Liver (tissue), 9 donors: ENCODE measurements around the gene PGBD5. TPM values are rescaled to one million over a fixed set of nuclear protein-coding genes. Genes with fewer than 3 reads are reported as not detected.
A peak's percentile ranks its signal among the peaks of the same experiment; 100 is the strongest.

Experiments used
- DNase-seq: peaks from one replicate; pipeline ENCODE4 v3.0.0-alpha.2; 2017; ENCODE audit warnings: low spot score
- H3K27ac ChIP-seq, 2 donors: one replicate each; pipeline ENCODE4 v1.7.0; 2013; ENCODE audit warnings: inconsistent platforms in 2 of 2, low read length in 2 of 2, control low read depth in 1 of 2, low read depth in 1 of 2, mild to moderate bottlenecking in 1 of 2
- H3K27me3 ChIP-seq, 4 donors: one replicate each; pipeline versions ENCODE4 v1.6.1 to v1.7.0; 2013; ENCODE audit warnings: low read length in 3 of 4, inconsistent platforms in 1 of 4, mild to moderate bottlenecking in 1 of 4, moderate library complexity in 1 of 4; ENCODE audit not compliant: control insufficient read depth in 4 of 4, insufficient read depth in 4 of 4
- H3K36me3 ChIP-seq, 4 donors: one replicate each; pipeline versions ENCODE4 v1.6.1 to v1.7.0; 2013; ENCODE audit warnings: low read length in 3 of 4, mild to moderate bottlenecking in 3 of 4, low read depth in 1 of 4, moderate library complexity in 1 of 4; ENCODE audit not compliant: control insufficient read depth in 4 of 4, insufficient read depth in 3 of 4
- H3K4me1 ChIP-seq, 4 donors: one replicate each; pipeline versions ENCODE4 v1.6.1 to v1.7.0; 2013; ENCODE audit warnings: low read length in 3 of 4, mild to moderate bottlenecking in 3 of 4, moderate library complexity in 1 of 4; ENCODE audit not compliant: control insufficient read depth in 4 of 4, insufficient read depth in 4 of 4
- H3K4me3 ChIP-seq, 3 donors: one replicate each; pipeline versions ENCODE4 v1.6.1 to v1.7.0; 2013; ENCODE audit warnings: low read length in 3 of 3, control low read depth in 1 of 3, low read depth in 1 of 3, mild to moderate bottlenecking in 1 of 3
- H3K9ac ChIP-seq, 2 donors: one replicate each; pipeline ENCODE4 v1.7.0; 2013; ENCODE audit warnings: low read length in 2 of 2, mild to moderate bottlenecking in 2 of 2, moderate library complexity in 2 of 2, control low read depth in 1 of 2, low read depth in 1 of 2
- H3K9me3 ChIP-seq, 4 donors: one replicate each; pipeline versions ENCODE4 v1.6.1 to v1.7.0; 2013; ENCODE audit warnings: low read length in 3 of 4; ENCODE audit not compliant: control insufficient read depth in 4 of 4
- ATF3 ChIP-seq: IDR thresholded peaks from 2 replicates; pipeline ENCODE4 v1.6.1; 2016; ENCODE audit warnings: antibody characterized with exemption
- FOXA1 ChIP-seq: IDR thresholded peaks from 2 replicates; pipeline ENCODE4 v1.6.1; 2016; ENCODE audit warnings: antibody characterized with exemption
- FOXA2 ChIP-seq: IDR thresholded peaks from 2 replicates; pipeline ENCODE4 v1.6.1; 2016; ENCODE audit warnings: antibody characterized with exemption
- GABPA ChIP-seq, 2 donors: IDR thresholded peaks in 1 of 2; conservative IDR thresholded peaks in 1 of 2; 2 replicates each; pipeline ENCODE4 v1.6.1; 2016; ENCODE audit warnings: antibody characterized with exemption in 2 of 2, mild to moderate bottlenecking in 1 of 2, moderate library complexity in 1 of 2
- HNF4A ChIP-seq, 2 donors: conservative IDR thresholded peaks; 2 replicates each; pipeline ENCODE4 v1.6.1; 2016; ENCODE audit warnings: antibody characterized with exemption in 2 of 2, mild to moderate bottlenecking in 2 of 2
- JUND ChIP-seq, 2 donors: IDR thresholded peaks; 2 replicates each; pipeline ENCODE4 v1.6.1; 2016; ENCODE audit warnings: antibody characterized with exemption in 2 of 2
- MAX ChIP-seq: IDR thresholded peaks from 2 replicates; pipeline ENCODE4 v1.6.1; 2016; ENCODE audit warnings: antibody characterized with exemption
- NR2F2 ChIP-seq: IDR thresholded peaks from 2 replicates; pipeline ENCODE4 v1.6.1; 2016; ENCODE audit warnings: antibody characterized with exemption
- RAD21 ChIP-seq, 2 donors: IDR thresholded peaks; 2 replicates each; pipeline ENCODE4 v1.6.1; 2016; ENCODE audit warnings: antibody characterized with exemption in 2 of 2, mild to moderate bottlenecking in 2 of 2
- REST ChIP-seq: IDR thresholded peaks from 2 replicates; pipeline ENCODE4 v1.6.1; 2016; ENCODE audit warnings: antibody characterized with exemption, mild to moderate bottlenecking
- RXRA ChIP-seq, 2 donors: IDR thresholded peaks; 2 replicates each; pipeline ENCODE4 v1.6.1; 2017 to 2018; ENCODE audit warnings: antibody characterized with exemption in 2 of 2, mild to moderate bottlenecking in 1 of 2
- SP1 ChIP-seq: IDR thresholded peaks from 2 replicates; pipeline ENCODE4 v1.6.1; 2018; ENCODE audit warnings: antibody characterized with exemption, mild to moderate bottlenecking
- TAF1 ChIP-seq: conservative IDR thresholded peaks from 2 replicates; pipeline ENCODE4 v1.6.1; 2016; ENCODE audit warnings: antibody characterized with exemption, mild to moderate bottlenecking
- YY1 ChIP-seq: IDR thresholded peaks from 2 replicates; pipeline ENCODE4 v1.6.1; 2016; ENCODE audit warnings: antibody characterized with exemption, mild to moderate bottlenecking
- ZBTB33 ChIP-seq: IDR thresholded peaks from 2 replicates; pipeline ENCODE4 v1.6.1; 2016; ENCODE audit warnings: antibody characterized with exemption
- WGBS: extraction: QIAGEN DNeasy Blood & Tissue Kit; methylation state at CpG from one replicate; pipeline ENCODE4 v1.1.7; 2013; 5-methylcytosine and 5-hydroxymethylcytosine counted together
- polyA plus RNA-seq, 2 donors: library from polyadenylated mRNA; stranded (reverse) in 1 of 2; unstranded in 1 of 2; fragments of 200-250 nt in 1 of 2; fragments of >200 nt in 1 of 2; fragmentation: Nextera tagmentation in 1 of 2; extraction: Ambion mirVana in 1 of 2; gene quantifications; one replicate each; pipeline versions ENCODE4 v1.2.1 to v1.2.3, GENCODE V29; 2013 to 2015
- total RNA-seq, 2 donors: library from RNA; depleted of rRNA; stranded (reverse); fragments of >200 nt; gene quantifications; one replicate each; pipeline ENCODE4 v1.2.3, GENCODE V29; 2014
- donor health status: healthy.
- donor health status: healthy.
- donor health status: healthy.
- donor health status: healthy.
- donor health status: healthy.

PGBD5 gene
- total and polyA plus RNA-seq, 4 donors, result 0.88 to 5.4 (median 2.7) TPM

GRCh38 chr1:230270559-230271281, 155.4 kb downstream of the PGBD5 start:
- Histone ChIP-seq H3K9me3 (no peaks in the 10 kb centered on the region), H3K9ac (no peak overlapping the region), H3K27ac (peak overlapping the region; percentile 6 to 42), H3K4me3 (no peak overlapping the region), H3K4me1 (no peaks in the 10 kb centered on the region), H3K36me3 (peaks cover 2 to 58% (median 17%) of the 10 kb centered on the region in 4 donors), H3K27me3 (no peaks in the 10 kb centered on the region)
- WGBS, result 71% methylated on average over 14 of the region's 14 CpGs
- TF ChIP-seq YY1 (no peak), ZBTB33 (no peak), TAF1 (no peak), GABPA (IDR thresholded peaks at IDR 0.05 in 1 of 2, conservative IDR thresholded peaks at IDR 0.05 in 1 of 2) (no peak)
- DNase-seq, result no peak

- H3K9me3 ChIP-seq, result no peaks in the 10 kb centered on the region
- H3K4me3 ChIP-seq, result no peak overlapping the region
- peaks cover 5 to 58% (median 19%) of the 10 kb centered on the region in 4 donors for H3K36me3 ChIP-seq
- no peaks in the 10 kb centered on the region for H3K27me3 ChIP-seq
- DNase-seq, result no peak
- H3K4me1 ChIP-seq, result no peaks in the 10 kb centered on the region
- H3K9ac ChIP-seq, result no peak overlapping the region
- TF ChIP-seq GABPA (IDR thresholded peaks at IDR 0.05 in 1 of 2, conservative IDR thresholded peaks at IDR 0.05 in 1 of 2), result no peak
- TF ChIP-seq FOXA2, result no peak
- TF ChIP-seq ATF3, result no peak
- TF ChIP-seq FOXA1, result no peak
- no peak for TF ChIP-seq REST
- TF ChIP-seq RAD21 (IDR thresholded peaks at IDR 0.05), result no peak
- TF ChIP-seq MAX, result no peak
- TF ChIP-seq ZBTB33, result no peak
- TF ChIP-seq YY1, result no peak
- TF ChIP-seq HNF4A (conservative IDR thresholded peaks at IDR 0.05), result no peak
- no peak for TF ChIP-seq SP1
- no peak for TF ChIP-seq RXRA (IDR thresholded peaks at IDR 0.05)
- no peak for TF ChIP-seq JUND (IDR thresholded peaks at IDR 0.05)
- no peak for TF ChIP-seq NR2F2
- peak overlapping the region in 1 of 2 donors; percentile 42 for H3K27ac ChIP-seq
- 87% methylated on average over 1 of the region's 1 CpG for WGBS
Measured at GRCh38 chr1:230270185-230270558, 156.0 kb downstream of the PGBD5 start.
